Karpas-422 (cell line): ENCODE measurements around the gene GRID2IP. TPM values are rescaled to one million over a fixed set of nuclear protein-coding genes. Genes with fewer than 3 reads are reported as not detected.
"Not testable (repeated sequence)": the region's sequence is repeated elsewhere in the genome, so short reads cannot be mapped to it uniquely, and the experiment has no call there.

Source experiments
- DNase-seq: peaks from one replicate; pipeline ENCODE4 v3.0.0-alpha.2; 2015
- H2AFZ ChIP-seq: fragments of 200-600 bp; sonication (generic); 2 replicates; pipeline ENCODE4 v1.6.1; 2014; ENCODE audit warnings: antibody characterized with exemption, low read length, mixed read lengths
- H3K27ac ChIP-seq: fragments of 200-600 bp; sonication (generic); 2 replicates; pipeline ENCODE4 v1.5.1; 2014; ENCODE audit warnings: mild to moderate bottlenecking, low read length, moderate library complexity
- H3K27me3 ChIP-seq: fragments of 200-600 bp; sonication (generic); 2 replicates; pipeline ENCODE4 v1.6.1; 2014; ENCODE audit warnings: low read length, mixed read lengths
- H3K36me3 ChIP-seq: fragments of 200-600 bp; sonication (generic); 2 replicates; pipeline ENCODE4 v1.6.1; 2014; ENCODE audit warnings: low read length, mixed read lengths; ENCODE audit not compliant: insufficient read depth
- H3K4me1 ChIP-seq: fragments of 200-600 bp; sonication (generic); 2 replicates; pipeline ENCODE4 v1.6.1; 2014; ENCODE audit warnings: mild to moderate bottlenecking, low read length, mixed read lengths
- H3K4me2 ChIP-seq: fragments of 200-600 bp; sonication (generic); 2 replicates; pipeline ENCODE4 v1.6.1; 2014; ENCODE audit warnings: low read length, low read depth, mild to moderate bottlenecking; ENCODE audit not compliant: poor library complexity, severe bottlenecking
- H3K4me3 ChIP-seq: fragments of 200-600 bp; sonication (generic); 2 replicates; pipeline ENCODE4 v1.5.1; 2014; ENCODE audit warnings: mild to moderate bottlenecking, antibody characterized with exemption, low read length, mixed read lengths
- H3K79me2 ChIP-seq: fragments of 200-600 bp; sonication (generic); 2 replicates; pipeline ENCODE4 v1.6.1; 2014; ENCODE audit warnings: mild to moderate bottlenecking, low read length, mixed read lengths
- H3K9ac ChIP-seq: fragments of 200-600 bp; sonication (generic); 2 replicates; pipeline ENCODE4 v1.6.0; 2014; ENCODE audit warnings: low read length
- H3K9me2 ChIP-seq: fragments of 200-600 bp; sonication (generic), shearing (Covaris generic); replicated peaks from 2 replicates; pipeline ENCODE4 v1.6.0; 2014; ENCODE audit warnings: mild to moderate bottlenecking, low read length, moderate library complexity; ENCODE audit not compliant: insufficient read depth
- H3K9me3 ChIP-seq: fragments of 300-700, 200-600 bp; sonication (generic); 2 replicates; pipeline ENCODE4 v1.6.1; 2014; ENCODE audit warnings: low read length, mixed read lengths
- H4K20me1 ChIP-seq: fragments of 200-600 bp; sonication (generic); 2 replicates; pipeline ENCODE4 v1.6.1; 2014; ENCODE audit warnings: mild to moderate bottlenecking, antibody characterized with exemption, low read length, low read depth; ENCODE audit not compliant: insufficient read depth
- total RNA-seq: library from RNA; depleted of rRNA; stranded (reverse); fragments of >200 nt; shearing (Covaris generic); gene quantifications from 2 replicates; pipeline ENCODE4 v1.2.3, GENCODE V29; 2014; ENCODE audit warnings: low replicate concordance

The GRID2IP gene
- total RNA-seq, 1 experiment from 2014 or later: not detected

- H3K9me3 ChIP-seq: no peaks in the 10 kb centered on the region
- H3K27me3 ChIP-seq: no peaks in the 10 kb centered on the region
- no peaks in the 10 kb centered on the region for H3K9me2 ChIP-seq
- peak; percentile 44 for DNase-seq
- H3K4me1 ChIP-seq: peaks cover 32% of the 10 kb centered on the region
- no peaks in the 10 kb centered on the region for H4K20me1 ChIP-seq
- peaks cover 19% of the 10 kb centered on the region for H3K79me2 ChIP-seq
- no peak overlapping the region for H3K27ac ChIP-seq
- H2AFZ ChIP-seq: no peak overlapping the region
- no peak overlapping the region for H3K9ac ChIP-seq
- no peak overlapping the region for H3K4me2 ChIP-seq
- peaks cover 19% of the 10 kb centered on the region; the same call in 1 of the 2 replicates for H3K36me3 ChIP-seq
- H3K4me3 ChIP-seq: no peak overlapping the region
Measured at GRCh38 chr7:6579446-6579845, 28.2 kb upstream of the GRID2IP start.

- H3K4me1 ChIP-seq: peaks cover 32% of the 10 kb centered on the region
- H3K9ac ChIP-seq: peak overlapping the region; percentile 93
- peak overlapping the region; percentile 85 for H3K4me3 ChIP-seq
- peaks cover 19% of the 10 kb centered on the region for H3K79me2 ChIP-seq
- H3K4me2 ChIP-seq: peak overlapping the region; percentile 85
- no peak overlapping the region for H2AFZ ChIP-seq
- H3K9me3 ChIP-seq: no peaks in the 10 kb centered on the region
- H3K9me2 ChIP-seq: no peaks in the 10 kb centered on the region
- no peak overlapping the region for H3K27ac ChIP-seq
- no peak for DNase-seq
- H3K27me3 ChIP-seq: no peaks in the 10 kb centered on the region
- no peaks in the 10 kb centered on the region for H4K20me1 ChIP-seq
- H3K36me3 ChIP-seq: peaks cover 17% of the 10 kb centered on the region; the same call in 1 of the 2 replicates
Measured at GRCh38 chr7:6578114-6579084, 27.1 kb upstream of the GRID2IP start.

GRCh38 chr7:6577369-6578113 is 26.3 kb upstream of the GRID2IP start, which contains the start of gene ZDHHC4:
TSS of gene ZDHHC4 (plus strand) at chr7:6577454. CDS start at chr7:6580562, 3,108 bp downstream.
- peaks cover 13% of the 10 kb centered on the region; the same call in 1 of the 2 replicates for H3K36me3 ChIP-seq
- no peaks in the 10 kb centered on the region for H4K20me1 ChIP-seq
- H2AFZ ChIP-seq: peak within 1 kb of the TSS; percentile 72
- peak; percentile 97 for DNase-seq
- peak within 1 kb of the TSS; percentile 93 for H3K9ac ChIP-seq
- peak within 1 kb of the TSS; percentile 65 for H3K27ac ChIP-seq
- peaks cover 19% of the 10 kb centered on the region for H3K79me2 ChIP-seq
- H3K27me3 ChIP-seq: no peaks in the 10 kb centered on the region
- H3K9me2 ChIP-seq: no peaks in the 10 kb centered on the region
- peak within 1 kb of the TSS; percentile 85 for H3K4me3 ChIP-seq
- H3K9me3 ChIP-seq: no peaks in the 10 kb centered on the region
- H3K4me1 ChIP-seq: peaks cover 32% of the 10 kb centered on the region
- peak within 1 kb of the TSS; percentile 91 for H3K4me2 ChIP-seq

- H3K9me2 ChIP-seq, H2AFZ ChIP-seq, H3K27ac ChIP-seq, H3K36me3 ChIP-seq, H3K27me3 ChIP-seq, H3K9me3 ChIP-seq, H4K20me1 ChIP-seq: not testable (repeated sequence)
- peak; percentile 63 for DNase-seq
- Histone ChIP-seq H3K9ac (peak overlapping the region; percentile 84), H3K79me2 (peaks cover 19% of the 10 kb centered on the region), H3K4me2 (peak overlapping the region; percentile 91), H3K4me1 (peaks cover 32% of the 10 kb centered on the region), H3K4me3 (peak overlapping the region; percentile 85)
Measured at GRCh38 chr7:6576867-6577368, 25.7 kb upstream of the GRID2IP start.

- peak; percentile 50 for DNase-seq
- Histone ChIP-seq H3K4me3 (peak overlapping the region; percentile 84), H3K27ac (no peak overlapping the region)
Measured at GRCh38 chr7:6576024-6576866, 25.0 kb upstream of the GRID2IP start.

GRCh38 chr7:6575281-6576023 is 24.2 kb upstream of the GRID2IP start:
- no peaks in the 10 kb centered on the region for H3K9me2 ChIP-seq
- H3K79me2 ChIP-seq: peaks cover 19% of the 10 kb centered on the region
- H3K27me3 ChIP-seq: no peaks in the 10 kb centered on the region
- H2AFZ ChIP-seq: no peak overlapping the region
- peak overlapping the region; percentile 84; the same call in 1 of the 2 replicates for H3K9ac ChIP-seq
- no peak for DNase-seq
- H3K4me3 ChIP-seq: peak overlapping the region; percentile 84; the same call in 1 of the 2 replicates
- H3K9me3 ChIP-seq: no peaks in the 10 kb centered on the region
- no peaks in the 10 kb centered on the region for H3K36me3 ChIP-seq
- peak overlapping the region; percentile 91 for H3K4me2 ChIP-seq
- no peaks in the 10 kb centered on the region for H4K20me1 ChIP-seq
- H3K4me1 ChIP-seq: peaks cover 25% of the 10 kb centered on the region
- H3K27ac ChIP-seq: no peak overlapping the region

More at GRCh38 chr7:6576024-6576866, 25.0 kb upstream of the GRID2IP start:
- no peaks in the 10 kb centered on the region for H4K20me1 ChIP-seq
- no peaks in the 10 kb centered on the region for H3K9me2 ChIP-seq
- H2AFZ ChIP-seq: no peak overlapping the region
- no peaks in the 10 kb centered on the region for H3K9me3 ChIP-seq
- peak overlapping the region; percentile 91 for H3K4me2 ChIP-seq
- H3K79me2 ChIP-seq: peaks cover 19% of the 10 kb centered on the region
- H3K36me3 ChIP-seq: peaks cover 1% of the 10 kb centered on the region; the same call in 1 of the 2 replicates
- H3K27me3 ChIP-seq: no peaks in the 10 kb centered on the region
- peak overlapping the region; percentile 84 for H3K9ac ChIP-seq
- peaks cover 30% of the 10 kb centered on the region for H3K4me1 ChIP-seq

GRCh38 chr7:6571160-6571779 is 20.0 kb upstream of the GRID2IP start:
- Histone ChIP-seq H4K20me1 (no peaks in the 10 kb centered on the region), H3K9me3 (no peaks in the 10 kb centered on the region), H2AFZ (no peak overlapping the region), H3K9ac (no peak overlapping the region), H3K4me1 (peaks cover 13% of the 10 kb centered on the region), H3K4me2 (no peak overlapping the region), H3K9me2 (no peaks in the 10 kb centered on the region), H3K27ac (no peak overlapping the region), H3K79me2 (no peaks in the 10 kb centered on the region), H3K36me3 (no peaks in the 10 kb centered on the region), H3K27me3 (no peaks in the 10 kb centered on the region), H3K4me3 (no peak overlapping the region)
- no peak for DNase-seq
